Measurements from ENCODE around the gene RAB39A.
"Not testable (repeated sequence)": the region's sequence is repeated elsewhere in the genome, so short reads cannot be mapped to it uniquely, and the experiment has no call there.

Gene RAB39A

DNA sequence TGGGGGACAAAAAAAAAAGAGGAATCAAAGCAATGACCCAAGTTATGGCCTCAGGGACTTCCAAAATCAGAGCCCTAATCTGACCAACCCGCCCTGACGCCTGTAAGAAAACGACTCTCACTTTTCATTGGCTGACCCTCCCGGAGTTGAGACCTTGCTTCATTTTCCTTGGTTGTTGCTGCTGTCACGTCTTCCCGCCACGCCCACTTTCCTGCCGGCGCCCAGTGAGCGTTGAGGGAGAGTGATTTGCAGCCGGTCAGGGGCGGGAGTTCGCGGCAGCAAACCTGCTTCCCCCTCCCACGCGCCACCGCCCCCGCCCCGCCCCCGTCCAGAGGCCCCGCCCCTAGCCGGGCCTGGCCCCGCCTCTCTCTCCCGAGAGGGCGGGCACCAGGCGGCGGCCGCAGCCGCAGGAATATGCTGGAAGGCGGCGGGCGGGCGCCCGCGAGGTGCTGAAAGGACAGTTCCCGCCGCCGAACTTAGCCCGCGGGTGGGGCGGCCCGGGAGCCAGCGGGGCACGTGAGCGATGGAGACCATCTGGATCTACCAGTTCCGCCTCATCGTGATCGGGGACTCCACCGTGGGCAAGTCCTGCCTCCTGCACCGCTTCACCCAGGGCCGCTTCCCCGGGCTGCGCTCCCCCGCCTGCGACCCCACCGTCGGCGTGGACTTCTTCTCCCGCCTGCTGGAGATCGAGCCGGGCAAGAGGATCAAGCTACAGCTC is at the start of gene RAB39A:
TSS of gene RAB39A (plus strand) at position 403 of the 721 bp plus-strand sequence. CDS start at position 524, 121 bp downstream.
- peak; percentile 96 for DNase-seq (ENCODE audit: low read depth, low spot score)
- Histone ChIP-seq H3K27ac (ENCODE audit: low read length) (no peak within 1 kb of the TSS), H3K36me3 (ENCODE audit: control insufficient read depth, insufficient read depth, low read length) (no peaks in the 10 kb centered on the region), H3K4me1 (ENCODE audit: control insufficient read depth, insufficient read depth, low read length) (no peaks in the 10 kb centered on the region), H3K4me3 (ENCODE audit: low read length) (peak within 1 kb of the TSS; percentile 98), H3K27me3 (ENCODE audit: control insufficient read depth, insufficient read depth, low read length) (no peaks in the 10 kb centered on the region), H3K9me3 (ENCODE audit: control insufficient read depth, insufficient read depth, low read length) (no peaks in the 10 kb centered on the region)
- WGBS (ENCODE audit: insufficient coverage, insufficient read length): no CpG with 5 or more reads among the region's 61 CpGs

- not testable (repeated sequence) for H3K27me3 ChIP-seq (ENCODE audit: control insufficient read depth, insufficient read depth, low read length); H3K9me3 ChIP-seq (ENCODE audit: control insufficient read depth, insufficient read depth, low read length); H3K36me3 ChIP-seq (ENCODE audit: control insufficient read depth, insufficient read depth, low read length); DNase-seq (ENCODE audit: low read depth, low spot score); H3K4me3 ChIP-seq (ENCODE audit: low read length); H3K4me1 ChIP-seq (ENCODE audit: control insufficient read depth, insufficient read depth, low read length); H3K27ac ChIP-seq (ENCODE audit: low read length)
- WGBS (ENCODE audit: insufficient coverage, insufficient read length): no CpG with 5 or more reads among the region's 9 CpGs
Measured at GRCh38 chr11:107881471-107881870, 46.8 kb upstream of the RAB39A start.

GRCh38 chr11:107882095-107882820 is 46.0 kb upstream of the RAB39A start:
- no peak overlapping the region for H3K27ac ChIP-seq (ENCODE audit: low read length)
- no peak for DNase-seq (ENCODE audit: low read depth, low spot score)
- no CpG with 5 or more reads among the region's 3 CpGs for WGBS (ENCODE audit: insufficient coverage, insufficient read length)

GRCh38 chr11:107898270-107898669 is 30.0 kb upstream of the RAB39A start:
- H3K27me3 ChIP-seq (ENCODE audit: control insufficient read depth, insufficient read depth, low read length): no peaks in the 10 kb centered on the region
- DNase-seq (ENCODE audit: low read depth, low spot score): no peak
- no peak overlapping the region for H3K27ac ChIP-seq (ENCODE audit: low read length)
- 100% methylated on average over 1 of the region's 1 CpG for WGBS (ENCODE audit: insufficient coverage, insufficient read length)
- H3K9me3 ChIP-seq (ENCODE audit: control insufficient read depth, insufficient read depth, low read length): no peaks in the 10 kb centered on the region
- no peak overlapping the region for H3K4me3 ChIP-seq (ENCODE audit: low read length)
- no peaks in the 10 kb centered on the region for H3K4me1 ChIP-seq (ENCODE audit: control insufficient read depth, insufficient read depth, low read length)
- no peaks in the 10 kb centered on the region for H3K36me3 ChIP-seq (ENCODE audit: control insufficient read depth, insufficient read depth, low read length)

More at GRCh38 chr11:107882095-107882820, 46.0 kb upstream of the RAB39A start:
- Histone ChIP-seq H3K4me3 (ENCODE audit: low read length) (no peak overlapping the region), H3K9me3 (ENCODE audit: control insufficient read depth, insufficient read depth, low read length) (no peaks in the 10 kb centered on the region), H3K36me3 (ENCODE audit: control insufficient read depth, insufficient read depth, low read length) (no peaks in the 10 kb centered on the region), H3K4me1 (ENCODE audit: control insufficient read depth, insufficient read depth, low read length) (no peaks in the 10 kb centered on the region), H3K27me3 (ENCODE audit: control insufficient read depth, insufficient read depth, low read length) (no peaks in the 10 kb centered on the region)

DNA sequence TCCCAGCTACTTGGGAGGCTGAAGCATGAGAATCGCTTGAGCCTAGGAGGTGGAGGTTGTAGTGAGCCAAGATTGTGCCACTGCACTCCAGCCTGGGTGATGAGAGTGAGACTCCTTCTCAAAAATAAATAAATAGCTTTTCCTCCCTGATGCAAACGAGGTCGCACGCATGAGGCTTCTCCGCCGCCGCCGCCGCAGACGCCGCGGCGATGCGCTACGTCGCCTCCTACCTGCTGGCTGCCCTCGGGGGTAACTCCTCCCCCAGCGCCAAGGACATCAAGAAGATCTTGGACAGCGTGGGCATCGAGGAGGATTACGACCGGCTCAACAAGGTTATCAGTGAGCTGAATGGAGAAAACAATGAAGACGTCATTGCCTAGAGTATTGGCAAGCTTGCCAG is 20.0 kb upstream of the RAB39A start:
- no peaks in the 10 kb centered on the region for H3K4me1 ChIP-seq (ENCODE audit: control insufficient read depth, insufficient read depth, low read length)
- H3K4me3 ChIP-seq (ENCODE audit: low read length): no peak overlapping the region
- H3K27ac ChIP-seq (ENCODE audit: low read length): no peak overlapping the region
- no CpG with 5 or more reads among the region's 23 CpGs for WGBS (ENCODE audit: insufficient coverage, insufficient read length)
- no peaks in the 10 kb centered on the region for H3K36me3 ChIP-seq (ENCODE audit: control insufficient read depth, insufficient read depth, low read length)
- H3K9me3 ChIP-seq (ENCODE audit: control insufficient read depth, insufficient read depth, low read length): no peaks in the 10 kb centered on the region
- DNase-seq (ENCODE audit: low read depth, low spot score): no peak
- H3K27me3 ChIP-seq (ENCODE audit: control insufficient read depth, insufficient read depth, low read length): no peaks in the 10 kb centered on the region

GRCh38 chr11:107912415-107912814 is 15.8 kb upstream of the RAB39A start:
- H3K9me3 ChIP-seq (ENCODE audit: control insufficient read depth, insufficient read depth, low read length); H3K27me3 ChIP-seq (ENCODE audit: control insufficient read depth, insufficient read depth, low read length); DNase-seq (ENCODE audit: low read depth, low spot score); H3K36me3 ChIP-seq (ENCODE audit: control insufficient read depth, insufficient read depth, low read length); H3K4me3 ChIP-seq (ENCODE audit: low read length); H3K27ac ChIP-seq (ENCODE audit: low read length); H3K4me1 ChIP-seq (ENCODE audit: control insufficient read depth, insufficient read depth, low read length): not testable (repeated sequence)
- no CpG with 5 or more reads among the region's 38 CpGs for WGBS (ENCODE audit: insufficient coverage, insufficient read length)

- Histone ChIP-seq H3K4me3 (ENCODE audit: low read length) (no peak overlapping the region), H3K27ac (ENCODE audit: low read length) (no peak overlapping the region), H3K9me3 (ENCODE audit: control insufficient read depth, insufficient read depth, low read length) (no peaks in the 10 kb centered on the region), H3K4me1 (ENCODE audit: control insufficient read depth, insufficient read depth, low read length) (no peaks in the 10 kb centered on the region), H3K27me3 (ENCODE audit: control insufficient read depth, insufficient read depth, low read length) (no peaks in the 10 kb centered on the region), H3K36me3 (ENCODE audit: control insufficient read depth, insufficient read depth, low read length) (no peaks in the 10 kb centered on the region)
- DNase-seq (ENCODE audit: low read depth, low spot score): no peak
- no CpG with 5 or more reads among the region's 5 CpGs for WGBS (ENCODE audit: insufficient coverage, insufficient read length)
Measured at GRCh38 chr11:107915229-107915628, 13.0 kb upstream of the RAB39A start.

DNA sequence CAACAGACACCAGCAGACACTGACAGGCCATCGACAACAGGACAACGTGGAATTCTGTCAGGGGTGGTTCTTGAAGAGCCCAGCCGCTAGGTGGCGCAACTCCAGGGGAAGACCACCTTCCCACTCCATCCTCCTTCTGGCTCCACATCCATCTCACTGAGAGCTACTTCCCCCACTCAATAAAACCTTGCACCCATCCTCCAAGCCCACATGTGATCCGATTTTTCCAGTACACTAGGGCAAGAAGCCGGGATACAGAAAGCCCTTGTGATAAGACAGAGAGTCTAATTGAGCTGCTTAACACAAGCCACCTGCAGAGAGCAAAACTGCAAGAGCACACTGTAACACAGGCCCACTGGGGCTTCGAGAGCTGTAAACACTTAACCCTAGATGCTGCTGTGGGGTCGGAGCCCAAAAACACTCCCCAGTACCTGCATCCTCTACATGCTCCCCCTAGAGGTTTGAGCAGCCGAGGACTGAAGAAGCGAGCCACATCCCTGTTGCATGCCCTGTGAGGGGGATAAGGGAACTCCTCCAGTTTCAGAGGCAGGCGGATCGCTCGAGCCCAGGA is 11.5 kb upstream of the RAB39A start:
- no peak for DNase-seq (ENCODE audit: low read depth, low spot score)
- H3K27me3 ChIP-seq (ENCODE audit: control insufficient read depth, insufficient read depth, low read length): no peaks in the 10 kb centered on the region
- no CpG with 5 or more reads among the region's 13 CpGs for WGBS (ENCODE audit: insufficient coverage, insufficient read length)
- no peaks in the 10 kb centered on the region for H3K9me3 ChIP-seq (ENCODE audit: control insufficient read depth, insufficient read depth, low read length)
- no peaks in the 10 kb centered on the region for H3K4me1 ChIP-seq (ENCODE audit: control insufficient read depth, insufficient read depth, low read length)
- H3K36me3 ChIP-seq (ENCODE audit: control insufficient read depth, insufficient read depth, low read length): no peaks in the 10 kb centered on the region
- no peak overlapping the region for H3K27ac ChIP-seq (ENCODE audit: low read length)
- H3K4me3 ChIP-seq (ENCODE audit: low read length): no peak overlapping the region

DNA sequence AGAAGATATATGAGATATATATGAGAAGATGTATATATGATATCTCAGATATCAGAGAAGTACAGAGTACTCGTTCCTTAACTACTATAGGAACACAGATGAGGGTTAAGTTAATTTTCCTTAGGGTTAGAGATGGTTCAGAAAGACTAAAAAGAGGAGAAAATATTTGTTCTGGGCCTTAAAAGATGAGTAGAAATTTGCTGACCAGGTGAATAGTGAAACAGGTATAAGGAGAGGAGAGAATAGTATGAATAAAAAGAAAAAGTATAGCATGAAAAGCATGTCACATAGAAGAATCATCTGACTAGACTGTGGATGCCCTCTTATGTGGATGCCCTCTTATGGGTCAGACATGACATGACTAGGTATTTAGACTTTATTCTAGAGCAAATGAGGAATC is 6.3 kb upstream of the RAB39A start:
- H3K36me3 ChIP-seq (ENCODE audit: control insufficient read depth, insufficient read depth, low read length): no peaks in the 10 kb centered on the region
- no peaks in the 10 kb centered on the region for H3K27me3 ChIP-seq (ENCODE audit: control insufficient read depth, insufficient read depth, low read length)
- H3K4me1 ChIP-seq (ENCODE audit: control insufficient read depth, insufficient read depth, low read length): no peaks in the 10 kb centered on the region
- no peak overlapping the region for H3K4me3 ChIP-seq (ENCODE audit: low read length)
- no peak for DNase-seq (ENCODE audit: low read depth, low spot score)
- no peaks in the 10 kb centered on the region for H3K9me3 ChIP-seq (ENCODE audit: control insufficient read depth, insufficient read depth, low read length)
- no peak overlapping the region for H3K27ac ChIP-seq (ENCODE audit: low read length)
- WGBS (ENCODE audit: insufficient coverage, insufficient read length): no CpG with 5 or more reads among the region's 1 CpG

DNA sequence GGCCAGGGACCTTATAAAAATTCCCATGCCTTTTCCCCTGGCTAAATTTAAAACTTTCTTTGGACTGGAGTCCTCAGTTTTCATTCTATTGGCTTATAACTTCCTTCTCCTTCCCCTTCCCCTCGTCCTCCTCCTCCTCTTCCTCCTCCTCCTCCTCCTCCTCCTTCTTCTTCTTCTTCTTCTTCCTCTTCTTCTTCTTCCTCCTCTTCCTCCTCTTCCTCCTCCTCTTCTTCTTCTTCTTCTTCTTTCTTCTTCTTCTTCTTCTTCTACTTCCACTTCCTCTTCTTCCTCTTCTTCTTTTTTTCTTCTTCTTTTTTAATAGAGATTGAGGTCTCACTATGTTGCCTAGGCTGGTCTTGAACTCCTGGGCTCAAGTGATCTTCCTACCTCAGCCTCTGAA is 4.7 kb upstream of the RAB39A start:
- H3K9me3 ChIP-seq (ENCODE audit: control insufficient read depth, insufficient read depth, low read length); H3K27ac ChIP-seq (ENCODE audit: low read length); DNase-seq (ENCODE audit: low read depth, low spot score); H3K36me3 ChIP-seq (ENCODE audit: control insufficient read depth, insufficient read depth, low read length); H3K4me1 ChIP-seq (ENCODE audit: control insufficient read depth, insufficient read depth, low read length); H3K27me3 ChIP-seq (ENCODE audit: control insufficient read depth, insufficient read depth, low read length); H3K4me3 ChIP-seq (ENCODE audit: low read length): not testable (repeated sequence)
- no CpG with 5 or more reads among the region's 1 CpG for WGBS (ENCODE audit: insufficient coverage, insufficient read length)
